C1 segment of cervical spinal cord (tissue), 14 donors: ENCODE results near the gene TOP2A.
"Not testable (repeated sequence)": the region's sequence is repeated elsewhere in the genome, so short reads cannot be mapped to it uniquely, and the experiment has no call there.

ENCODE experiments used
- DNase-seq, 14 donors: peaks; one replicate each; lab custom pipeline; 2025; lab: John Stamatoyannopoulos, UW

The TOP2A gene

GRCh38 chr17:40430272-40431230, 12.9 kb upstream of the TOP2A start:
- DNase-seq: no peak

- no peak for DNase-seq
Observed at GRCh38 chr17:40427002-40427491, 9.4 kb upstream of the TOP2A start.

DNA sequence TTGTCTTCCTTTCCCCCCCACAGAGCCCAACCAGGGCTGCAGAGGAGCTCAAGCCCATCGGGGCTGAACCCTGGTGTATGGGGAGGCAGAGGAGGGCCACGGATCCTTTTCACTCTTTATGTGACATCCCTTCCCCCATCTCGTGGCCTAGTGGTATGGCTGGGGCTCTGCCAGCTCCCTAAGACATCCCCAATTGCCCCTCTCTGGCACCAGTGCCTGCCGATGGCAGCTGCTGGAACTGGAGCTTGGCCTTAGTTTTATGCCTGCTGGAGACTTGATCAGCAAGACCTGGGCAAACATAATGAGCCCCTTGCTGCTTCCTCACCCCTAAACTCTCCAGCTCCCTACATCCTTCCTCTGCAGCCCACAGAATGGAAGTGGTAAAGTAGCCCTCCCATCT, 8.0 kb upstream of the TOP2A start:
- DNase-seq: no peak

GRCh38 chr17:40422990-40423633, 5.4 kb upstream of the TOP2A start:
- DNase-seq: no peak

DNA sequence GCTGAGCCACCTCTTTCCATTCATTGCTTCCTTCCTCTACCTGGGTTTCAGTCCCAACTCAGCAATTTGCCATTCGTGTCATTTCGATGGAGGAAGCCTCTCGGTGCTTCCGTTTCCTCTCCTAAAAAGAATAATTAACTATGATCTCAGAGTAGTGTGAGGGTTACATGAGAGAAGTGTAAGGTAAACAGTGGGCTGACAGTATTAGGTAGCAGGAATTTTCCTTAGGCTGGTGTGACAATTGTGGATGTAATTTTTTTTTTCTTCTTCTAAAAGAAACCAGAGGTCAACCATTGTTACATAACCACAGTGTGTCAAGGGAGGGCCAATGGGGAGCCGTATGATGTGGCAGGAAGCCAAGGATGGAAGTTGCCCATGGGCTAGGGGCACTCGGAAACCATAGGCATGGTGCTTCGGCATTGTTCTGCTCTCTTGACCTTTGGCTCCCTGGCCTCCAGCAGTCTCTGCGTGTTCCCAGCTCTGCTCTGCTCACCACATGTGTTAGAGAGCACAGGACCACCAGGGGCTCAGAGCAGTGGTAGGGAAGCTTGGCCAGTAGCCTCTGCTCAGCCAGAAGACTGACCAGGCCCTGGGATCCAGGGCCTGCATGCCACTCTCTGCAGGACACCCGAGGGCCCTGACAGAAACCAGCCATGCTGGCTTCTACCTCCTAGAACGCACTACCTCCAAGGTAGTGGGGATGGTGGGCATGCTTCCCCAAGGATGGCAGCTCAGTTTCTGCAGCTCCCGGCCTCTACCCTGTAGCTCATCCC, 2.0 kb upstream of the TOP2A start:
- no peak for DNase-seq

GRCh38 chr17:40418428-40418706, 671 bp upstream of the TOP2A start:
- DNase-seq: no peak

- no peak for DNase-seq
Observed at GRCh38 chr17:40417258-40417608, 463 bp downstream of the TOP2A start.

GRCh38 chr17:40416671-40417070, 1.0 kb downstream of the TOP2A start:
- no peak for DNase-seq

- peak in 1 of 14 donors; percentile 2 for DNase-seq
Observed at GRCh38 chr17:40415390-40415789, 2.3 kb downstream of the TOP2A start.

DNA sequence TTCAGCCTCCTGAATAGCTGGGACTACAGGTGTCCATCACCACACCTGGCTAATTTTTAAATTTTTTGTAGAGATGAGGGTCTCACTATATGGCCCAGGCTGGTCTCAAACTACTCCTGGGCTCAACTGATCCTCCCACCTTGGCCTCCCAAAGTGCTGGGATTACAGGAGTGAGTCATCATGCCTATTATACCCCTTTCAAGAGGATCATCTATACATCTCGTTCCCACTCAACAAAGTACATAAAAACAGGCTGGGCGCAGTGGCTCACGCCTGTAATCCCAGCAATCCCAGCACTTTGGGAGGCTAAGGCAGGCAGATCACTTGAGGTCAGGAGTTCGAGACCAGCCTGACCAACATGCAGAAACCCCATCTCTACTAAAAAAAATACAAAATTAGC, 3.4 kb downstream of the TOP2A start:
- DNase-seq: not testable (repeated sequence)

DNA sequence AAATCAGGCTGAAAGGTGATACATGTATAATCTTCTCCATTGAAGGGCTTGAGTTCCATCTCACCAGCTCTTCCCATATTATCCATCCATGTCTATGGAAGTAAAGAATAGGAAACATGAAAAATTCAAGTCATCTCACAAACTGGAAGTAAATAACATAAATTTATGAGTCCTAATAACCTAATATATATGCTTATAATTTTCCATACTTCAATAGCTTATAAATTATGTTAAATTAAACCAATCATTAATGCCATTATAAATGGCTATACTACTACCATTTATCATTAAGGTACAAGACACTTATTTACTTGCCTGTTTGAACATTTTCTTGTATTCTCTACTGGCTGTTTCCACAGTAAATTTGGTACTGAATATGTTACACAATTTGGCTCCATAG, 4.8 kb downstream of the TOP2A start:
- no peak for DNase-seq

DNA sequence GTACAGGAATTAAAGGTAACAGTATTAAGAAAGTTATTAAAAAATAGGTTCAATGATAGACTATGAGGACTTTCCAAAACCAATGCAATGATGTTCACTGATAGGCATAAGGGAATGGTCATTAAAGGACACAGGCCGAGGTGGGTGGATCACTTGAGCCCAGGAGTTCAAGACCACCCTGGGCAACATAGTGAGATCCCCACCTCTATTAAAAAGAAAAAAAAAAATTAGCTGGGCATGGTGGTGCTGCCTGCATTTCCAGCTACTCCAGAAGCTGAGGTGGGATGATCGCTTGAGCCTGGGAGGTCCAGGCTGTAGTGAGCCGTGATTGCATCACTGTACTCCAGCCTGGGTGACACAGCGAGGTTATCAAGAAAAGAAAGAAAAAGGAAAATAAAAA, 5.9 kb downstream of the TOP2A start:
- no peak for DNase-seq

GRCh38 chr17:40410082-40410481, 7.6 kb downstream of the TOP2A start:
- DNase-seq: no peak

- DNase-seq: not testable (repeated sequence)
Observed at GRCh38 chr17:40409540-40409939, 8.2 kb downstream of the TOP2A start.

DNA sequence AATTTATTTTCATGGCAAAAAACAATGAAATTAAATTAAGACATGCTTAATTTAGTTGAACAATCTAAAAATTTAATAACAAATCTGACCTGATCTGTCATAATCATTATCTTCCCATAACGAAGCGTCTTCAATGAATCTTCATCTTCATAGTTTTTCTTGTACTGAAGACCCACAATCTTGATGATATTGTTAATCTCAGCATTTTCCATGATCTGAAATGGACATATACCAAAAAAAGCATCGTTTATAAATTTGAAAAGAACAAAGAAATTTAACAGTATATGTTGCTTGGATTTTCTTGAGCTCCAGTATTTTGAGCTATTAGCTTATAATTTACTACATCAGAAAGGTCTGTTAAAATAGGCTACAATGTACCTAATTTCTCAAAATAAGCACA, 10.2 kb downstream of the TOP2A start:
- no peak for DNase-seq

GRCh38 chr17:40404003-40404402, 13.7 kb downstream of the TOP2A start:
- DNase-seq: no peak

- DNase-seq: no peak
Observed at GRCh38 chr17:40402668-40403067, 15.0 kb downstream of the TOP2A start.

- DNase-seq: peak in 1 of 14 donors; percentile 14
Observed at GRCh38 chr17:40399185-40399584, 18.5 kb downstream of the TOP2A start.

GRCh38 chr17:40386555-40386954, 31.1 kb downstream of the TOP2A start:
- not testable (repeated sequence) for DNase-seq

GRCh38 chr17:40382251-40382650, 35.4 kb downstream of the TOP2A start:
- no peak for DNase-seq

GRCh38 chr17:40378966-40379365, 38.7 kb downstream of the TOP2A start:
- no peak for DNase-seq

DNA sequence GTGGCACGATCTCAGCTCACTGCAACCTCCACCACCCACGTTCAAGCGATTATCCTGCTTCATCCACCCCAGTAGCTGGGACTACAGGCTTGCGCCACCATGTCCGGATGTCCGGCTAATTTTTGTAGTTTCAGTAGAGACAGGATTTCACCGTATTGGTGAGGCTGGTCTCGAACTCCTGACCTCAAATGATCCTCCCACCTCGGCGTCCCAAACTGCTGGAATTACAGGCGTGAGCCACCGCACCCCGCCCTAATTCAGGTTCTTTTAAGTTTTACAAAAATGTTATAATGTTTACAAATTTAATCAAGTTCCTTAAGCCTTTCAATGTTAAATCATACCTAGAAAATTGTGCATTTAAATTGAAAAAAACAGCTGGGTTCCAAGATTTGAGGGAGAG, 39.9 kb downstream of the TOP2A start:
- DNase-seq: no peak
